SIG-M5 (cell line): Measurements from ENCODE around the gene SPACA9.

ENCODE experiments used
- DNase-seq: peaks from one replicate; lab custom pipeline; 2025; lab: John Stamatoyannopoulos, UW

The SPACA9 gene

DNA sequence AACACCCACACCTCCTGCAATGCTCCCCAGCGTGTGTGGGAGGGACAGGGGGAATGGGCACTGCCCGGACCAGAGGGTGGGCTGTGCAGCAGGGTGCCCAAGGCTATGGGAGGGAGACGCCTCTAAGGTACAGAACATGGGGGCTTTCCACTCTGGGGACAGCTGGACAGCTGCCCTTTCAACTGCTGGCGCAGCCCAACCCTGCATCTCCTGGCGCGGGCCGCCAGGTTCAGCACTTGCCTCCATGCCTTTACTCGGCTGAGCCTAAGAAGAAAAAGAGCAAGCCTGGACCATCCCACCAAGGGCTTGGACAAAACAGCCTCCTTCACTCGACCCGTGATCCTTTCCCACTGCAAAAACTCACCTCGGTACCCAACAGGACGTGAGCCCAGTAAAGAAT is 15.6 kb upstream of the SPACA9 start:
- no peak for DNase-seq

- DNase-seq = no peak
Measured at GRCh38 chr9:132864277-132864676, 14.4 kb upstream of the SPACA9 start.

- DNase-seq = no peak
Measured at GRCh38 chr9:132864691-132865090, 14.0 kb upstream of the SPACA9 start.

DNA sequence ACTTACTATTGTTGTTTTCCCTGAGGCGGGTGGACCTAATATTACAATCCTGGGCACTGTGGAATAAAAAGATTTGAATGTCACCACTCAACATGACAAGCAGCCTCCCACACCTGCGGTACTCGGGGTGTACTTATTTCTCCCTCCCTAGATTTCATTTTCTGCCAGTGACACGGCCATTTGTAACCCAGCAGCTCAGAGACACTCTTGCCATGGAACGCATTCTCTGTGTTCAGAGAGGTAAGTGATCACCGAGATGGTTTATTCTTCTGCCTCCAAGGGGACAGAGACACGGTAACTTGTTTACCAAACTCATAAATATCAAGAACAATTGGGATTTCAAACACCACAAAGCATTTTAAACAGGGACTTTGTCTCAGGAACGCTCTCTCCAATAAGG is 11.8 kb upstream of the SPACA9 start:
- DNase-seq = no peak

- no peak for DNase-seq
Measured at GRCh38 chr9:132869266-132869665, 9.4 kb upstream of the SPACA9 start.

DNA sequence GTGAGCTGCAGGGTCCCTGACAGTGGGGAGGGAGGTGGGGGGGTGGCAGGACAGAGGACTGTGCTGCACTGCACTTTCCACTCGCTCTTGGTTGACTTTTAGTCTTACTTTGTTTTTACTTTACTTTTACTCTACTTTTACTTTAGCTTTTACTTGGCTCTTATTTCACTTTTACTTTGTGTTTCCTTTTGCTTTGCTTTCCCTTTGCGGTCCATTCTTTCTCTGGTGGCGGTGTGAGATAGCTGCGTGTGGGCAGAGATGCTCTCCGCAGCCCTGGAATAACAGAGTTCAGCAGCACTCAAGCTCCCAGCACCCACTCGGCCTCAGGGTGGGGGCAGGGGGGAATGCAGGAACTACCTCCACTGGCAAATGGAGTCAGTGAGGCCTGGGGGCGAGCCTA is 5.3 kb upstream of the SPACA9 start:
- no peak for DNase-seq

DNA sequence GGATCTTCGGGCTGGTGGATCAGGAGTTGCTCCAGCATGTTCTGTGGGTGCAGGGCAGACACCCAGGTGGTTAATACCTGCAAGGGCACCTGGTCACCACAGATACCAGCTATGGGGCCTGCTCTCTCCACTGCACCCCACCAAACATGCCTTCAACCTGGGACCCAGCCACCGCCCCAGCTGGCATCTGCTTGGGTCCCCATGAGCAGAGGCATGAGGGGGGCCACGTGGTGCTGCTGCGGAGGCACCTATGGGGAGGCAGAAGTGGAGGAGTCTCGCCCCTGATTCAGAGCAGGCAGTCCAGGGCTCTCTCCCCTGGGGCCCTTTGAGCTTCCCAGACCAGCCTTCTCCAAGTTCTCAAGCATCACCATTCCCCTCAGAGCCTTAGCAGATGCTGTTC is 3.5 kb upstream of the SPACA9 start:
- DNase-seq = no peak

- no peak for DNase-seq
Measured at GRCh38 chr9:132876849-132877248, 1.8 kb upstream of the SPACA9 start.

DNA sequence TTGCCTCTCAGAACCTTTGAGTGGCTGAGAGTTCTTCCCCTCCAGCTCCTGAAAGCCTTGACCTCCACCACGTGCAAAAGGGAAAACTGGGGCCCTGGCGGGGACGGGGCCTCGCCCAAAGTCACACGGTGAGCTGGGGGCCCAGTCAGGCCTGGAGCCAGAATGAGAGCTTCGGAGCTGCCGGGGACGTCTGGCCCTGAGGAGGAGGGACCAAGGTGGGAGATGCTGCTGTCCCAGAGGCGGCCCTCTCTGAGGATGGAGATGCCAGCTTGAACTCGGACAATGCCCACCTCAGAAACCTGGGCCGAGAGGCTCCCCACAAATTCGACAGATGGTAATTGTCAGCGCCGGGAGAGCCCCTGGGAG is 1.3 kb upstream of the SPACA9 start:
- no peak for DNase-seq

DNA sequence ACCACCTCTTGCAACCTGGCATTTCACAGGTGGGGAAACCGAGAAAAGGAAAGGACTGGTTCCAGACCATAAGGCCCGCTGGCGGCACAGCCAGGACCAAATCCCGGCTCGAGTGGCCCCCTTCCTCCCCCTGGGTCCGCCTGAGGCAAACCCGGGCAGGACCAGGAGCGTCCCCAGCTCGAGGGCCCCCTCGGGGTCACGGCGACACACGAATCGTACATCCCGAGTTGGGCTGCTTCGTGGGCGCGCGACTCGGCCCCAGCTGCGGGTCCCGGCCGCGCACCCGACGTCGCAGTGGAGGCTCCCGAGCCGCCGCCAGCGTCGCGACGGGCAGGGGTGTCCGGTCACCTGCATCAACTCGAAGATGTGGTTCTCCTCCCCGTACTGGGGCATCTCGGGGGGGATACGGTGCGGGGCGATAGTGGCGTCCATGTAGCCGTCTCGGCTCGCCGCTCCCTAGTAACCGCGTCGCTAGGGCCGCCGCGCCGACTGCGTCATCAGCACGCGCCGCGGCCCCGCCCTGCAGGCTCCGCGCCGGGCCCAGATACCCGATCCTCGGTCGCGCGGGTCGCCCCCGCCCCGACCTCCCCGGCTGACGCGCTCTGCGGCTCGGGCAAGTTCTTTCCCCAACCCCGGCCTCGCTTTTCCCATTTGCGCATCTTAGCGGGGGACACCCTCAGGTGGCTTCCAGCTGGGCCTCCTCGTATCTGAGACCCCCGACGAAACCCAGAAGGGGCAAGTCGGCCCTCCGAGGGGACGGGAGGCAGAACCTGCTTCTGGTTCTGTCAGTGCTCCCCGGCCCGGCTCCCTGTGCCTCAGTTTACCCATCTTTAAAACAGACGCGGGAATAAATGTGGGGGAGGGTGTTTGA is 639 bp upstream of the SPACA9 start, which contains the start of gene AK8:
TSS of gene AK8 (minus strand) at position 461 of the 871 bp plus-strand sequence. CDS start at position 432, 29 bp downstream.
- DNase-seq = no peak

DNA sequence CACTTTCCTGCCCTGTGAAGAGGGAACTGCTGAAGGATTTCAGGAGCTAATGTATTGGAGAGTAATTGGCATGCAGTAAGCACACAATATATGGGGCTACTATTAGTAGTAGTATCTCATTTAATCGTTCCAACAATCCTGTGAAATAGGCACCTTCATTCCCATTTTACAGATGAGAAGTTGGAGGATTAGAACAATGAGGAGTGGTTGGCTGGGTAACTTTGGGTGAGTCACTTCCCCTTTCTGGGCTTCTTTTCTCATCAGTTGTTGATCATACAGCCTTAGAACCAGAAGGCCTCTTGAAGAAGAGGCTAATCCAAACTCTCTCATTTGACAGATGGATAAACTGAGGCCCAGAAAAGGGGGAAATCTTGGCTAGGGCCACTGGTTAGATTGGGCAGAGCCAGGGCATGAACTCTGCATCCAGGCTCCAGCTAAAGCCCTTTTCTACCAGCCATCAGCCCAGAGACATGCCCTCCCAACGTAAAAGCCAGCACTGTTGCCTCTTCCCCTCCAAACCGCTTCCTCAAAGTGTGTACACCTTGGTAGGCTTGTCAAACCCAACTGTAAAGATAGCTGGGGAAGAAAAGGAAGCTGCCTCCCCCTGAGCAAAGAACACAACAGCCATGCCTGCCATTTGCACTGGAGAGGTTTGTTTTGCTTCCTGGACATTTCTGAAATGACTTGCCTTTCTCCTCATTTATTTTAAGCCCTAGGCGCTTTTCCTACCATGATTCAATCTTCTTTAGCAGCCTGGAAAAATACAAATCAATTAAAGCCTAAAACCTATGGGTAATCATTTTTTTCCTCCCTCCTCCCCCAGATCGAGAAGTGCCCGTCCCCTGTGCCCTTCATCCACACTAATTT is 992 bp downstream of the SPACA9 start:
- no peak for DNase-seq

GRCh38 chr9:132880324-132880661 is 1.6 kb downstream of the SPACA9 start:
- no peak for DNase-seq

- DNase-seq = no peak
Measured at GRCh38 chr9:132881826-132882225, 3.1 kb downstream of the SPACA9 start.

DNA sequence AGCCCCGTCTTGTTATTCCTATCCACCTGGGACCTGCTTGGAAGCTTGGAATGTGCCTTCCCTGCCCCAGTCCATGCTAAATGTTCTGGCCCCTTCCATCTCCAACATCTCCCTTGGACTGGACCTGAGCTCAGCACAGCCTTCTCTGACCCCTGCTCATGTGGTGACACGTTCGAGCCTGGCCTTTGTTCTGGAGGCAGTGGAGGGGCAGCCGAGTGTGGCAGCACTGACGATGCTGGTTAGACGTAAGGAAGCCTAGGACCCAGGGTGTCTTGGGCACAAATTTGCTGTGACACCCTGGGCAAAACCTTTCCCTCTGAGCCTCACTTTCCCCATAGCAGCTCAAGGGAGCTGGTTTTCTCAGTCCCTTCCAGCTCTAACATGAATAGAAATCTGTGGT is 3.9 kb downstream of the SPACA9 start:
- no peak for DNase-seq

DNA sequence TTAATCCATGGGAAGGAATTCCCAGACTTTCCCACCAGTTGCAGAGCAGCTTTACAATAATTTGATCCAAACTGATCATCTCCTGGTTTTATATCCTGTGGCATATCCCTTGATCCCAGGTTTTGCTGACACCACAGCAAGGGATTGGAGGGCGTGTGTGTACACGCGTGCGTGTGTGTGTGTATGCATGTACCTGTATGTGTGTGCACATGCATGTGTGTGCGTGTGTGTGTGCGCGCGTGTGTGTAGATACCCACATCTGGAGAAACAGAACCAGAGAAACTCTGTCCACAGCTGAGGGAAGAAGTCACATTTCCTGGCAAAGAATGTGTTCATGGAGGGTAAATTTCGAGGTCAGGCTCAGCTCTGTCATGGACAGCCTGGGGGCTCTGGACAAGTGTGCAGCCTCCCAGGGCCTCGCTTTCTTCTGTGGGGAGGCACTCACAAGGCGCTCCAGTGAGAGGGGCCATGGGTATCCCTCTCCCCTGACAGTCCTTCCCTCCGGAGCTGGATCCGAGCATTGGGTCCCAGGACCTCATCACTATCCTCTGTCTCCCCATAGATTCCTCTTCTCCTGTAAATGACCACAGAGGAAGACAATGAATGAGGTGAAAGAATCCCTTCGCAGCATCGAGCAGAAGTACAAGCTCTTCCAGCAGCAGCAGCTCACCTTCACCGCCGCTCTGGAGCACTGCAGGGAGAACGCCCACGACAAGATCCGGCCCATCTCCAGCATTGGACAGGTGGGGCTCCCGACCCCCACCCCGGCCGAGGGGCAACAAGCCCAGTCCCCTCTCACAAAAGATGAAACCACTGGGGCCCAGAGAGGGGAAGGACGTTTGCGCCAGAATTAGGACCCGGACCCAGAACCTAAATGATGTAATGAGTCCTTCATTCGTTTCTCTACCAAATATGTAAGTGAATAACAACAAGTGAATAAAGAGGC is 4.9 kb downstream of the SPACA9 start:
- DNase-seq = no peak

GRCh38 chr9:132885720-132886333 is 7.1 kb downstream of the SPACA9 start:
- no peak for DNase-seq

GRCh38 chr9:132886334-132886725 is 7.6 kb downstream of the SPACA9 start:
- DNase-seq = no peak

GRCh38 chr9:132887181-132888120 is 8.8 kb downstream of the SPACA9 start:
- no peak for DNase-seq

GRCh38 chr9:132888151-132888550 is 9.5 kb downstream of the SPACA9 start:
- DNase-seq = no peak

DNA sequence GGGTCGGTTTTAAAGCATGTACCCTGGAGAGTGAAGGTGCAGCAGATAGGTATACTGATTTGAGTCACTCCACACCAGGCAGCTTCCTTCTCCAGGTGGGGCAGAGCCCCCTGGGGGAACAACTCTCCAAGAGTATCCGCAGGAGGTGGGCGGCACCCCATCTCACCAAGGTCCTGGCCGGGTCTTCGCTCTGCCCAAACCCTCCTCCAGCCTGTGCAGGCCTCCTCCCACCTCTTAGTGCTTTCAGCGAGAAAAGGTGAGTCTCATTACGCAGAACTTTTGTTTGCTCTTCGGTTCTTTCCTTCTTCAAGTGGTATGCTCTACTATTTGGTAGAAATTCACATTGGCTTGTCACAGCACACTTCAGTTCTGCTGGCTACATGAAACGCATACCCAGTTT is 13.7 kb downstream of the SPACA9 start:
- no peak for DNase-seq

GRCh38 chr9:132894346-132894745 is 15.6 kb downstream of the SPACA9 start:
- DNase-seq = no peak
